Activated T-cell treated with anti-CD3 and anti-CD28 coated beads, Interleukin-2, amount 50 U/mL, for 48 hours (primary cell): ENCODE data around the gene GPATCH11.

Source experiments
- DNase-seq, 2 experiments: peaks; one replicate each; pipeline ENCODE4 v3.0.0-alpha.2; 2020

Gene GPATCH11

GRCh38 chr2:37109523-37109922, 25.2 kb downstream of the GPATCH11 start:
- DNase-seq, result no peak

GRCh38 chr2:37110306-37111212, 26.2 kb downstream of the GPATCH11 start:
- DNase-seq, result no peak

- DNase-seq, result no peak
Observed at GRCh38 chr2:37111958-37112357, 27.6 kb downstream of the GPATCH11 start.

- no peak for DNase-seq
Observed at GRCh38 chr2:37117566-37117965, 33.2 kb downstream of the GPATCH11 start.

- no peak for DNase-seq
Observed at GRCh38 chr2:37119157-37119556, 34.8 kb downstream of the GPATCH11 start.

- DNase-seq, result no peak
Observed at GRCh38 chr2:37125416-37125815, 41.1 kb downstream of the GPATCH11 start.

GRCh38 chr2:37132914-37133313, 48.6 kb downstream of the GPATCH11 start:
- no peak for DNase-seq

GRCh38 chr2:37142546-37142945, 58.2 kb downstream of the GPATCH11 start:
- DNase-seq, result no peak

GRCh38 chr2:37143974-37144373, 59.7 kb downstream of the GPATCH11 start:
- no peak for DNase-seq

GRCh38 chr2:37146062-37146461, 61.7 kb downstream of the GPATCH11 start:
- DNase-seq, result no peak

- DNase-seq, result no peak
Observed at GRCh38 chr2:37148325-37148724, 64.0 kb downstream of the GPATCH11 start.
